HepG2 (cell line): ENCODE measurements around the gene ACAP1. TPM values are rescaled to one million over a fixed set of nuclear protein-coding genes. Genes with fewer than 3 reads are reported as not detected.

ENCODE experiments used
- AKNA ChIP-seq: sonication (generic); formaldehyde crosslinking; IDR thresholded peaks from 2 replicates; pipeline ENCODE4 v1.4.0; 2020; ENCODE audit warnings: missing genetic modification reagents, borderline replicate concordance
- GRHL1 ChIP-seq: sonication (generic); formaldehyde crosslinking; conservative IDR thresholded peaks from 2 replicates; pipeline ENCODE4 v1.8.0; 2022; ENCODE audit warnings: missing genetic modification reagents
- KIAA2018 ChIP-seq: sonication (generic); formaldehyde crosslinking; IDR thresholded peaks from 2 replicates; pipeline ENCODE4 v1.5.0; 2020; ENCODE audit warnings: mild to moderate bottlenecking, missing genetic modification reagents, borderline replicate concordance
- ZBED4 ChIP-seq: sonication (generic); formaldehyde crosslinking; IDR thresholded peaks from 2 replicates; pipeline ENCODE4 v1.4.0; 2020; ENCODE audit warnings: missing genetic modification reagents, borderline replicate concordance
- ZBTB7A ChIP-seq: sonication (generic); formaldehyde crosslinking; IDR thresholded peaks from 2 replicates; pipeline ENCODE4 v1.8.0; 2022; ENCODE audit warnings: mild to moderate bottlenecking, missing genetic modification reagents
- ZFP36 ChIP-seq: fragments of 150-350 bp; IDR thresholded peaks from 2 replicates; pipeline ENCODE4 v1.6.1; 2018; ENCODE audit warnings: borderline replicate concordance, low read length, low read depth; ENCODE audit not compliant: partially characterized antibody
- ZNF678 ChIP-seq: sonication (generic); formaldehyde crosslinking; IDR thresholded peaks from 2 replicates; pipeline ENCODE4 v1.4.0; 2020; ENCODE audit warnings: mild to moderate bottlenecking, missing genetic modification reagents
- polyA plus RNA-seq, 8 experiments: library from polyadenylated mRNA; depleted of rRNA in 3 of 8; stranded (reverse) in 7 of 8; unstranded in 1 of 8; fragments of >200 nt; fragmentation: Illumina TruSeq in 4 of 8; extraction: Trizol in 4 of 8; gene quantifications; 2 replicates each; pipeline versions ENCODE4 v1.2.1 to v1.2.3, GENCODE V29; 2011 to 2016; ENCODE audit warnings: low read depth in 4 of 8, missing spikeins in 1 of 8, mixed read lengths in 1 of 8; ENCODE audit not compliant: insufficient read depth in 1 of 8
- total RNA-seq, 5 experiments: library from RNA; depleted of rRNA; stranded (reverse); fragments of >200 nt; fragmentation: Illumina TruSeq; extraction: Trizol; gene quantifications; 2 replicates each; pipeline ENCODE4 v1.2.3, GENCODE V29; 2016; ENCODE audit warnings: low read depth in 1 of 5

The ACAP1 gene
- total and polyA plus RNA-seq, 2 of the 13 experiments (the other 11 are each of a cell fraction or from before 2014, with no cell fraction given), result 1.3 to 2.5 TPM

- TF ChIP-seq ZFP36 (no peak), GRHL1 (CRISPR knock-in tag) (no peak), ZNF678 (CRISPR knock-in tag) (no peak), ZBED4 (CRISPR knock-in tag) (no peak), KIAA2018 (CRISPR knock-in tag) (no peak), ZBTB7A (CRISPR knock-in tag) (no peak), AKNA (CRISPR knock-in tag) (no peak)
Observed at GRCh38 chr17:7314719-7315569, 21.4 kb upstream of the ACAP1 start, which contains the start of gene GPS2 (continued).
